ENCODE data around the gene FKBP7.

DNA sequence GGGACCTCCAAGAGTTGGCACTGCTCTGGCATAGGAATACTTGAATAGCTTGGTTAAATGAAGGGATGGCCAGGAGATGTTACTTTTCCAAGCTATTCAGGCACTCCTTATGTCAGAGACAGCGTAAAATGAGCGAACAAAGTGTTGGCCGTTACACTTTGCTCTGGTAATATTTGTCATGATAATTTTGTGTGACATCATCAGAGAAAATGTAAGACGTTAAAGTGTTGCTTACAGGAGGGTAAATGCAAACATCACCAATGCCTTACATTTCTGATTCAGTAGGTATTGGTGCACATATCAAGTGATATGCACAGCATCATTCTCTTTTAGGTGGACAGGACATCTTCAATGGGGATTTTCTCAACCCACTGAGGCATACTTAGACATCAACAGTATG lies 47.9 kb upstream of the FKBP7 start:
- no peak for TF ChIP-seq ARNTL (CRISPR knock-in tag; IDR thresholded peaks at IDR 0.05; ENCODE audit: borderline replicate concordance, low read depth)
- no peak for TF ChIP-seq CSDC2 (CRISPR knock-in tag; IDR thresholded peaks at IDR 0.05)
- TF ChIP-seq RARB (CRISPR knock-in tag; IDR thresholded peaks at IDR 0.05): no peak
- TF ChIP-seq, protein P1, sequence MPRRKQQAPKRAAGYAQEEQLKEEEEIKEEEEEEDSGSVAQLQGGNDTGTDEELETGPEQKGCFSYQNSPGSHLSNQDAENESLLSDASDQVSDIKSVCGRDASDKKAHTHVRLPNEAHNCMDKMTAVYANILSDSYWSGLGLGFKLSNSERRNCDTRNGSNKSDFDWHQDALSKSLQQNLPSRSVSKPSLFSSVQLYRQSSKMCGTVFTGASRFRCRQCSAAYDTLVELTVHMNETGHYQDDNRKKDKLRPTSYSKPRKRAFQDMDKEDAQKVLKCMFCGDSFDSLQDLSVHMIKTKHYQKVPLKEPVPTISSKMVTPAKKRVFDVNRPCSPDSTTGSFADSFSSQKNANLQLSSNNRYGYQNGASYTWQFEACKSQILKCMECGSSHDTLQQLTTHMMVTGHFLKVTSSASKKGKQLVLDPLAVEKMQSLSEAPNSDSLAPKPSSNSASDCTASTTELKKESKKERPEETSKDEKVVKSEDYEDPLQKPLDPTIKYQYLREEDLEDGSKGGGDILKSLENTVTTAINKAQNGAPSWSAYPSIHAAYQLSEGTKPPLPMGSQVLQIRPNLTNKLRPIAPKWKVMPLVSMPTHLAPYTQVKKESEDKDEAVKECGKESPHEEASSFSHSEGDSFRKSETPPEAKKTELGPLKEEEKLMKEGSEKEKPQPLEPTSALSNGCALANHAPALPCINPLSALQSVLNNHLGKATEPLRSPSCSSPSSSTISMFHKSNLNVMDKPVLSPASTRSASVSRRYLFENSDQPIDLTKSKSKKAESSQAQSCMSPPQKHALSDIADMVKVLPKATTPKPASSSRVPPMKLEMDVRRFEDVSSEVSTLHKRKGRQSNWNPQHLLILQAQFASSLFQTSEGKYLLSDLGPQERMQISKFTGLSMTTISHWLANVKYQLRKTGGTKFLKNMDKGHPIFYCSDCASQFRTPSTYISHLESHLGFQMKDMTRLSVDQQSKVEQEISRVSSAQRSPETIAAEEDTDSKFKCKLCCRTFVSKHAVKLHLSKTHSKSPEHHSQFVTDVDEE (CRISPR knock-in tag; IDR thresholded peaks at IDR 0.05): no peak
- no peak for TF ChIP-seq SNAI2 (CRISPR knock-in tag; IDR thresholded peaks at IDR 0.05)
- TF ChIP-seq, protein P2, sequence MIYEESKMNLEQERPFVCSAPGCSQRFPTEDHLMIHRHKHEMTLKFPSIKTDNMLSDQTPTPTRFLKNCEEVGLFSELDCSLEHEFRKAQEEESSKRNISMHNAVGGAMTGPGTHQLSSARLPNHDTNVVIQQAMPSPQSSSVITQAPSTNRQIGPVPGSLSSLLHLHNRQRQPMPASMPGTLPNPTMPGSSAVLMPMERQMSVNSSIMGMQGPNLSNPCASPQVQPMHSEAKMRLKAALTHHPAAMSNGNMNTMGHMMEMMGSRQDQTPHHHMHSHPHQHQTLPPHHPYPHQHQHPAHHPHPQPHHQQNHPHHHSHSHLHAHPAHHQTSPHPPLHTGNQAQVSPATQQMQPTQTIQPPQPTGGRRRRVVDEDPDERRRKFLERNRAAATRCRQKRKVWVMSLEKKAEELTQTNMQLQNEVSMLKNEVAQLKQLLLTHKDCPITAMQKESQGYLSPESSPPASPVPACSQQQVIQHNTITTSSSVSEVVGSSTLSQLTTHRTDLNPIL (CRISPR knock-in tag; IDR thresholded peaks at IDR 0.05; ENCODE audit: low read depth): no peak

Measured in SK-N-SH treated with all-trans-retinoic acid at 6 μM for 48 hours (cell line).